ENCODE results near the gene TEAD2.
"Not testable (repeated sequence)": the region's sequence is repeated elsewhere in the genome, so short reads cannot be mapped to it uniquely, and the experiment has no call there.

TEAD2 gene

GRCh38 chr19:49374665-49375434 lies 12.6 kb upstream of the TEAD2 start:
- TF ChIP-seq CTCF (IDR thresholded peaks at IDR 0.05; ENCODE audit: poor library complexity, severe bottlenecking), result no peak
- DNase-seq (ENCODE audit: low spot score) (no peak), ATAC-seq (ENCODE audit: low read depth) (no peak)
- Histone ChIP-seq H3K27me3 (ENCODE audit: insufficient read depth, poor library complexity, severe bottlenecking) (no peaks in the 10 kb centered on the region), H3K9me3 (ENCODE audit: severe bottlenecking) (peaks cover under 1% of the 10 kb centered on the region), H3K36me3 (ENCODE audit: low read depth) (no peaks in the 10 kb centered on the region), H3K4me3 (ENCODE audit: severe bottlenecking) (no peak overlapping the region), H3K4me1 (ENCODE audit: insufficient read depth, poor library complexity, severe bottlenecking) (no peaks in the 10 kb centered on the region), H3K27ac (ENCODE audit: poor library complexity, severe bottlenecking) (no peak overlapping the region)

- not testable (repeated sequence) for H3K27ac ChIP-seq (ENCODE audit: poor library complexity, severe bottlenecking); H3K4me3 ChIP-seq (ENCODE audit: severe bottlenecking); H3K36me3 ChIP-seq (ENCODE audit: low read depth); H3K4me1 ChIP-seq (ENCODE audit: insufficient read depth, poor library complexity, severe bottlenecking); H3K27me3 ChIP-seq (ENCODE audit: insufficient read depth, poor library complexity, severe bottlenecking); H3K9me3 ChIP-seq (ENCODE audit: severe bottlenecking); ATAC-seq (ENCODE audit: low read depth); DNase-seq (ENCODE audit: low spot score)
Observed at GRCh38 chr19:49373174-49373573, 11.0 kb upstream of the TEAD2 start.

GRCh38 chr19:49371184-49371583 lies 9.0 kb upstream of the TEAD2 start:
- DNase-seq (ENCODE audit: low spot score), result no peak
- Histone ChIP-seq H3K4me3 (ENCODE audit: severe bottlenecking) (no peak overlapping the region), H3K27me3 (ENCODE audit: insufficient read depth, poor library complexity, severe bottlenecking) (no peaks in the 10 kb centered on the region), H3K27ac (ENCODE audit: poor library complexity, severe bottlenecking) (no peak overlapping the region), H3K4me1 (ENCODE audit: insufficient read depth, poor library complexity, severe bottlenecking) (no peaks in the 10 kb centered on the region), H3K36me3 (ENCODE audit: low read depth) (no peaks in the 10 kb centered on the region), H3K9me3 (ENCODE audit: severe bottlenecking) (peaks cover 7% of the 10 kb centered on the region)
- no peak for TF ChIP-seq CTCF (IDR thresholded peaks at IDR 0.05; ENCODE audit: poor library complexity, severe bottlenecking)
- ATAC-seq (ENCODE audit: low read depth), result no peak

GRCh38 chr19:49368711-49369358 lies 6.6 kb upstream of the TEAD2 start:
- Histone ChIP-seq H3K4me3 (ENCODE audit: severe bottlenecking) (no peak overlapping the region), H3K27me3 (ENCODE audit: insufficient read depth, poor library complexity, severe bottlenecking) (no peaks in the 10 kb centered on the region), H3K4me1 (ENCODE audit: insufficient read depth, poor library complexity, severe bottlenecking) (no peaks in the 10 kb centered on the region), H3K27ac (ENCODE audit: poor library complexity, severe bottlenecking) (no peak overlapping the region), H3K36me3 (ENCODE audit: low read depth) (no peaks in the 10 kb centered on the region), H3K9me3 (ENCODE audit: severe bottlenecking) (peaks cover 7% of the 10 kb centered on the region)
- DNase-seq (ENCODE audit: low spot score), result no peak
- ATAC-seq (ENCODE audit: low read depth), result no peak
- TF ChIP-seq CTCF (IDR thresholded peaks at IDR 0.05; ENCODE audit: poor library complexity, severe bottlenecking), result no peak

GRCh38 chr19:49366110-49366509 lies 3.9 kb upstream of the TEAD2 start:
- Histone ChIP-seq H3K4me3 (ENCODE audit: severe bottlenecking) (no peak overlapping the region), H3K36me3 (ENCODE audit: low read depth) (no peaks in the 10 kb centered on the region), H3K9me3 (ENCODE audit: severe bottlenecking) (peaks cover 7% of the 10 kb centered on the region), H3K27ac (ENCODE audit: poor library complexity, severe bottlenecking) (no peak overlapping the region), H3K4me1 (ENCODE audit: insufficient read depth, poor library complexity, severe bottlenecking) (no peaks in the 10 kb centered on the region), H3K27me3 (ENCODE audit: insufficient read depth, poor library complexity, severe bottlenecking) (no peaks in the 10 kb centered on the region)
- DNase-seq (ENCODE audit: low spot score), result no peak
- no peak for TF ChIP-seq CTCF (IDR thresholded peaks at IDR 0.05; ENCODE audit: poor library complexity, severe bottlenecking)
- no peak for ATAC-seq (ENCODE audit: low read depth)

All from RWPE2 (cell line).